Cardiac septum (tissue), 1 donor: ENCODE results near the gene EPG5. TPM values are rescaled to one million over a fixed set of nuclear protein-coding genes. Genes with fewer than 3 reads are reported as not detected.
"Not testable (repeated sequence)": the region's sequence is repeated elsewhere in the genome, so short reads cannot be mapped to it uniquely, and the experiment has no call there.

Experiments used
- DNase-seq: peaks from one replicate; pipeline ENCODE4 v3.0.0-alpha.2; 2020; ENCODE audit warnings: low spot score
- intact Hi-C: fragments of 100-400 bp; cut with DNase I; formaldehyde crosslinking; loops from one replicate; pipeline ENCODE4 v1.14.0; 2022
- total RNA-seq: library from RNA; stranded (reverse); fragmentation: NEBNext Ultra II Directional; extraction: Animal tissue kit (Norgen Biotek cat#: 25700); gene quantifications from one replicate; pipeline ENCODE4 v1.2.1, GENCODE V29; 2021
- donor health status: DM: no; HTN: no; CAD: no.

The EPG5 gene
- total RNA-seq, 1 donor from 2014 or later = 16.7 TPM

DNA sequence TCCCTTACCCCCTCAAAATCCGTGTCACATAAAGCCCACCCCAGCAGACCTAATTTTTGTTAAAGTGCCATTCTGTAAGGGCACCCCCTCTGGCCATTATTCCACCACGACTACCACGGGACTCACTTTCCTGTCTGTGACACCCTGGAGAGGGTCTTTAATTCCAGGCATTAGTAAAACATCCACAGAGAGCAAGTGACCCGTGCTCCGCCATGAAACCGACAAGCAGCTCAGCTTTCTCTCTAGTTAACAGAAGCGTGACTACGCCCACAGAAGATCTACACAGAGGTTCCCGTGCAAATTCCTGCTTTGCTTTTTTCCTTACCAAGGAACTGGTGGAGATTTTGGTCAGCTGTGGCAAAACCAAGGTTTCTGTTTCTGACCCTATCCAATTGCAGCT is 137.3 kb downstream of the EPG5 start:
- DNase-seq = no peak
- intact Hi-C loops = no loop called here

DNA sequence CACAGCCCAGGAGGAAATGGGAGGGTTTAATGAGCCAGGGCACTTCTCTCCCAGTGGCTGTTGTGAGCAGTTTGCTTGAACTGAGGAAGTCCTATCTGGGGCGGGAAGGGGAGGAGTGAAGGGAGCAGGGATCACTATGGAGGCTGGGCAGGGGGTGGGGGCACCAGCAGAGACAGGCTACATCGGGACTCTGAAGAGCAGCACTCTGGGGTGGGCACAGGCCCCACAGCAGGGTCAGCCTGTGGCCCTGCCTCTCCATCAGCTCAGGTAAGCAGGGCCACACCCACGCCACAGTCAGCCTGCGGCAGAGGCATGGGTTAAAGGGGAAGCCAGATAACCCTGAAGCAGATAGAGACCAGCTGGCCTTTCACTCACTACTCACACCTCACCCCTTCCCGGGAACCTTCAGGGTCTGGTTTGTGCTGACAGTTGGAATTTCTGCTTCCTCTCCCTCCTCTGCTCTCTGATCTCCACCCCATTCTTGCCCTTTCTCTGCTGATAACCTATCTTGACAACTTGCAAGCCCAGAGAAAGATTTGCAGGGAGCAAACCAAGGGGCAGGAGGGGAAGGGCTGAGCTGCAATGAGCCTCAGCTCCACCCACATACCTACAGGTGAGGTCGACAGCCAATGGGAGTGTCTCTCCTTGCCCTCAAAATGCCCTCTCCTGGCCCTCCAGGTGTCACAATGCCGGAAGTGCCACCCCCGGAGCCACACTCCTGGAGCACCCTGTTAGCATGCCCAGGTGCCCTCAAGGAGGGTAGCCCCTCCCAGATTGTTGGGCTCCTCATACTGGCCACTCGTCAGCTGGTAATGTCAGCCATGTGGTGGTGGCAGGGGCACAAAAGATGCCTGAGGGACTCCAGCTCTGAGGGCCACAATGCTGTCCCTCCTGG is 138.0 kb downstream of the EPG5 start:
- no peak for DNase-seq

DNA sequence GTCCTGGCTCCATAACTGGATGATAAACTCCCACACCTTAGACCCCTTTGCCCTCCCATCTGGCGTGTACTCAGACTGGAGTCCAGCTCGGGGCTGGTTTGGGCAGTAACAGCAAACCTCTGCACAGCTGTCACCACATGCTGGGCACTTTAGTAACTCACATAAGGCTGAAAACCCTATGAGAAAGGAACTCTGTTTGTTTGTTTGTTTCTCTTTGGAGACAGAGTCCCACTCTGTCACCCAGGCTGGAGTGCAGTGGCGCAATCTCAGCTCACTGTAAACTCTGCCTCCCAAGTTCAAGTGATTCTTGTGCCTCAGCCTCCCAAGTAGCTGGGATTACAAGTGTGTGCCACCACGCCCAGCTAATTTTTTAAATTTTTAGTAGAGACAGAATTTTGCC is 140.4 kb downstream of the EPG5 start:
- intact Hi-C loops, DNase-seq: not testable (repeated sequence)

More for the DNA sequence above, 138.0 kb downstream of the EPG5 start:
- intact Hi-C loops = no loop called here

DNA sequence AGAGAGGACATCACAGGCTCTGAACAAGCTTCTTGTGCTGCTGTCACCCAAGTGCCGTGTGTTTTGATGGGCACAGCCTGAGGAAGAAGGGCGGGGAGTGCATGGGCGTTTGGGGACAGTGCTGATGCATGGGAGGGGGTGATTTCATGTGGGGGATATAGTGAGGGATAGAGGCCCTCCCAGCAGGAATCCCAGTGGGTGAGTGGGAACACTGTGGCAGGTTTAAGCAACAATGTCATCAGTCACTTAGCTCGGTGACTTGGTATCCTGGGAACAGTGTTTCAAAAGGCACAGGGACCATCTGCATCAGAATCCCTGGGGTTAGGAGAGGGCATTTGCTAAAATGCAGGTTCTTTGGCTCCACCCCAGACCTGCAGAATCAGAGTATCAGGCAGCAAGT is 141.0 kb downstream of the EPG5 start:
- DNase-seq = no peak
- intact Hi-C loops = no loop called here

DNA sequence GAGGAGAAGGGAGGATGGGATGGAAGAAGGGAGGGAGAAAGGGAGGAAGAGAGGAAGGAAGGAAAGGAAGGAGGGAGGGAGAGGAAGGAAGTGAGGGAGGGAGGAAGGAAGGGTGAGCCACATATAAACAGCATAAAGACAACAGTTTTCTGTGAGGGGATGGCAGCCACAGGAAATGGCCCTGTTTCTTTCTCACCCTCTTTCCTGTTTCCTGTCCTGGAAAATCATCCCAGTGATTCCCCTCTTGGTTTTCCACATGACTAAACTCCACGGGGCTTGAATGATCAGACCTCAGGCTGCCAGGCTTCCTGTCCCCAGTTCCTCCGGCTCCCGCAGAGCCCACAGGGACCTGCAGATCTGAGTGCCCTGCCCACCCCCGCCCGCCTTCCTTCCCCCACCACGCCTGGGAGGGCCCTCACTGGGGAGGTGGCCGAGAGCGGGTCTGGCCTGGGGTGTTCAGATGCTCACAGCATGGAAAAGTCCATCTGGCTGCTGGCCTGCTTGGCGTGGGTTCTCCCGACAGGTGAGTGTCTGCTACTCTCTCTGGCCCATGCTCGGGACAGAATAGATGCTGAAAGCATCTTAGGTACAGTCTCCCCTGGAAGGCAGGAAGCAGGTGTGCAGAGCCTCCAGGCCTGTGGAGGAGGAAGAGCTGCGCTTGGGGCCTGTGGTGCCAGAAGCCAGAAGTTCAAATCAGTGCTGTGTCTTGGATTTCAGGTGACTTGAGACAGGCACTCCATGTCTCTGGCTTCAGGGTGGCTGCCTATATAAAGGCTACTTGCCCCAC is 141.7 kb downstream of the EPG5 start, which contains the start of gene SIGLEC15:
SIGLEC15 (plus strand) TSS at position 418 of the 787 bp plus-strand sequence; CDS start at position 472, 54 bp downstream.
- intact Hi-C loops = no loop called here
- no peak for DNase-seq

DNA sequence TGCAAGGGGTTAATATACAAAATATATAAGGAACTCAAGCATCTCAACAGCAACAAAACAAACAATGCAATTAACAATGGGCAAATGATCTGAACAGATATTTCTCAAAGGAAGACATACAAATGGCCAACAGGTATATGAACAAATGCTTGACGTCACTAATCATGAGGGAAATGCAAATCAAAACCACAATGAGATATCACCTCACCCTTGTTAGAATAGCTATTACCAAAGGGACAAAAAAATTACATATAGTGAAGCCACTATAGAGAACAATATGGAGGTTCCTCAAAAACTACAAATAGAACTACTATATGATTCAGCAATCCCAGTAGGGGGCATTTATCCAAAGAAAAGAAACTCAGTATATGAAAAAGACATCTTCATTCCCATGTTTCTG is 145.4 kb downstream of the EPG5 start:
- no peak for DNase-seq
- intact Hi-C loops = no loop called here

DNA sequence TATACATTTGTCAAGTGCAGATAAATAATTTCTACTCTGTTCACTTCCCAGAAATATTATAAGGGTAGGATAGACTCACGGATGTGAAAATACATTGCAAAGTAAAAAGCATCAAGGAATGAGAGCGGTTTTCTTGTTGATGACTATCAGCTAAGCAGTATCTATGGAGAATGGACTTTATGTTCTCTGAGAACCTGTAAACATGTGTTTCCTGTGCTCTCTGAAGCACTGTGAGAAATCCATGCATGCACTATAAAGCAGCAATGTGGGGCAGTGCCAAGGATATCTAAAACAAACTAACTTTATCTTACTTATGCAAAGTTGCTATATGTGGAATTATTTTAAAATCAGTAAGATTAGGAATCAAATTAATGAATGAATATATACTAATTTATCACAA is 146.1 kb downstream of the EPG5 start:
- no peak for DNase-seq
- intact Hi-C loops = no loop called here

DNA sequence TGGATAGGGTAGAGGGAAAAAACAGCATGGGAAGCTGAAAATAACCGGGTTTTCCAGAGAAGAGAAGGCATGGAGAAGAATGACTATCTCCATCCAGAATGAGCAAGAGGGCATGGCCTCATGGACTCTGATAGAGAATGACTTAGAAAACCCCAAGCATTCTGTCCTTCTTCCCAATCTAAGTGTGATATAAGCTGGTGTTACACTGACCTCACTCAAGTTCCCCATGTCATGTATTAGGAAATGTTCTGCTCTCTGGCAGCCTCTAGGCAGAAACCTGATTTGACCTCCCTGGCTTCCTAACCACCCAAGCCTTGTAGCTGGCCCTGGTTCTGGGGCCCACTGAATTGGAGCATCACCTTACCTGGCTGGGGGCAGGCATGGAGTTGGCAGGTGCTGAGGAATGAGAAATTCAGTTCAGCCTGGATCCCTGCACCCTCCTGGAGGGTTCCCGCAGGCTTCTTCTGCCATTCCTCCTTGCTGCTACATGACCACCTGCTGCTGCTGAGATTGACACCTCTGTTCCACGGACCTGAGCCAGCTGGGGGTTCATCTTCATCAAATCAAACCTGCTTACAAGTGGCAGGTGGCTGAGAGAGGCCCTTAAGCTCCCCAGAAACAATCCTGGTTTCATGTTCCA is 146.9 kb downstream of the EPG5 start:
- no peak for DNase-seq
- intact Hi-C loops = no loop called here

DNA sequence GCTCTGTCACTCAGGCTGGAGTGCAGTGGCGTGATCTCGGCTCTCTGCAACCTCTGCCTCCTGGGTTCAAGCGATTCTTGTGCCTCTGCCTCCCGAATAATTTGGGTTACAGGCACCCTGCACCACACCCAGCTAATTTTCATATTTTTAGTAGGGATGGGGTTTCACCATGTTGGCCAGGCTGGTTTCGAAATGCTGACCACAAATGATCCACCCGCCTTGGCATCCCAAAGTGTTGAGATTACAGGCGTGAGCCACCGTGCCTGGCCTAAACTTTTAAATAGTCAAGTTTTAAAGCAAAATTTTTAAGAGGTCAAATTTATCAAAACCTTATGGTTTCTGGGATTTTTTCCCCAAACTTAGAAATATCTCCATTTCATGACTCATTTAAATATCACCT is 148.4 kb downstream of the EPG5 start:
- DNase-seq, intact Hi-C loops: not testable (repeated sequence)

DNA sequence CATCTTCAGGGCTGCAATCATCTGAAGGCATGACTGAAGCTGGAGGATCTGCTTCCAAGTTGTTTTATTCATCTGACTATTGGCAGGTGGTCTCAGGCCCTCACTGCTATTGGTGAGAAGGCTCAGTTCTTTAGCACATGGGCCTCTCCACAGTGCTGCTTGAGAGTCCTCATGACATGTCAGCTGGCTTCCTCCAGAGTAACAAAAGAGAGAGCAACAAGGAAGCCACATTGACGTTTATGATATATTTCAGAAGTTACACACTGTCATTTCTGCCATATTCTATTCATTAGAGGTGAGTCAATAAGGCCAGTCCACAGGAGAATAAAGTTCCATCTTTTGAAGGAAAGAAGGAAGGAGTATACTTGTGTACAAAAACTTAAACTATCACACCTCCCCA is 149.6 kb downstream of the EPG5 start:
- intact Hi-C loops = no loop called here
- DNase-seq = no peak

DNA sequence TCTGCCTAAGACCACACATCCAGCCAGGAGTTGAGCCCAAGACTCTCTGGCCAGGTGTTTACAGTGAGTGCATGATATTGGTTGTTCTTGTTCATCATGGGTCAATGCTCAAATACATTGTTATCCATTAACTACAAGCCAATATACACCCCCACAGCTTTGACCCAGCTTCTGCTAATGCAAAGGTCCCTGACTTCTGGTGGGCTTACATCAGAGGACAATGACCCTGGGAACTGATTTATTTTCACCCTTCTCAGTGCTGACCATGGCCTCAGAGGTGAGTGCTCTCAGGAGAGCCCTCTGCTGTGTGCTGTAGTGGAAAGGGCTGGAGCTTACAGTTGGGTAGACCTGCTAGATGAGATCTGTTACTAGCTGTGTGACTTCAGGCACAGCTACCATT is 152.4 kb downstream of the EPG5 start:
- intact Hi-C loops, DNase-seq: not testable (repeated sequence)

DNA sequence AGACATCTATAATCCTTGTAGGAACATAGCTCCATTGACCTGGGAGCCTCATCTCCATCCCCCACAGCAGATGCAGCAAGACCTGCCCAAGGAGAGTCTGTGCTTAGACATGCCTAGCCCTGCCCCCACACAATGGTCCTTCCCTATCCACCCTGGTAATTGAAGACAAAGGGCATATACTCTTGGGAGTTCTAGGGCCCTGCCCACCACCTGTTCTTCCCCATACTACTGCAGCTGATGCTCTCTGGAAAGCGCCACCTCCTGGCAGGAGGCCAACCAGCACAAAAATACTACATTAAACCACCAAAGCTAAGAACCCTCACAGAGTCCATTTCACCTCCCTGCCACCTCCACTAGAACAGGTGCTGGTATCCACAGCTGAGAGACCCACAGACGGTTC is 160.0 kb downstream of the EPG5 start:
- DNase-seq, intact Hi-C loops: not testable (repeated sequence)

DNA sequence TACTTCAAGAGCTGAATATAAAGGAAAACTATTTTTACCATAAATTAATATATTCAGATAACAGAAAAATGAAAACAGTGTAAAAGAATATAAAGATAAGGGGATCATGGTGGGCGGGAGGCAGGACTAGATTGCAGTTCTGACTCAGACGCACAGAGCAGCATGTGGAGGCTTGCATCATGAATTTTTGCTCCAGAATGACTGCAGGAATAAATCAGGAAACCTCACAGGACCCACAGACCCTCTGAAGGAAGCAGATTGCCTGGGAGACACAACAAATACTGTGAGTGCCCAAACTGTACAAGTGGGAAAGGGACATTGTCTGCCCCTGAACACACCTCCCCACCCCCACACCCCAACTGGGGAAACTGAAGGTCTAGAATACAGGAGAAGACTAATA is 160.9 kb downstream of the EPG5 start:
- intact Hi-C loops = no loop called here
- DNase-seq = no peak

DNA sequence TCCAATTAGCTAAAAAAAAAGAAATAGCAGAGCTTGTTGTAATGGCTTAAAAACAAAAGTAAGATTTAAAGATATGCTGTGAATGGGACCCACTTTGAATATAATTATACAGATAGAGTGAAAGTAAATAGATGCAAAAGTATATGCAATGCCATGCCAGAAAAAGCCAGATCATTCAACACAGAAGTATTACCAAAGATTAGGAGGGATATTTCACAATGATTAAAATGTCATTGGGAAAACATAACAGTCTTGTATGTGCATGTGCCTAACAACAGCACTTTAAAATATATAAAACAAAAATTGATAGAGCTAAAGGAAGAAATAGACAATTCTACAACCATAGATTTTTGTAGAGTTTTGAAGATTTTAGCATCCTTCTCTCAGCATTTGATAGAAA is 161.6 kb downstream of the EPG5 start:
- no peak for DNase-seq
- intact Hi-C loops = no loop called here

DNA sequence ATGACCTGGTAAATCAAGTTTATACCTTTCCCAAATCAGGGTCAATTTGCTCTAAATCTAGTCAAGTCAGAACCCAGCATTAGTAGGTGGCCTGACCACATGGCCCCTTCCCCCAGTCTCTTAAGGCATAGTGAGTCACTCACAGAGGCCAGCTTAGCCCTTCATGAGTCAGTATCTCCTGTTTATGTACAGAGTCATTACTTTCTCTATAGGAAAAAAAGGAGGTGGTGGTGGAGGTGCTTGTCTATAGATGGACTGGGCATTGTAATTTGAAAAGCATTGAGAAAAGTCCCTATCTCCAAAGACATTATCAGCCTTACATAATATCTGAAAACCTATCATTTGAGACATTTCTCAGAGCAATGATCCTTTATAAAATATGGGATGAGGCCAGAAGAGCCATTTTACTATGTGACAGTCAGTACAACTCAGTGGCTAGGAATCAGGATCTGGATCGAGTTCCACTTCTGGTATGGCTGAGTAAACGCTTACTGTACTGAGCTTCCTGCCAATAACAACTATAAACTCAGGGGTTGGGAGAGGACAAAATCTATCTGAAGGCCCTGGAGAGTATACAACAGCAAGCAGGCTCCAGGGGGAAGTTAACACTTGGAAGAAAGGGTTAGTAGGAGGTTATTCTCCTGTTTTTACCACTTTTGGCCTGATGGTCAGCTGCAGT is 164.2 kb downstream of the EPG5 start:
- intact Hi-C loops = no loop called here
- DNase-seq = no peak

DNA sequence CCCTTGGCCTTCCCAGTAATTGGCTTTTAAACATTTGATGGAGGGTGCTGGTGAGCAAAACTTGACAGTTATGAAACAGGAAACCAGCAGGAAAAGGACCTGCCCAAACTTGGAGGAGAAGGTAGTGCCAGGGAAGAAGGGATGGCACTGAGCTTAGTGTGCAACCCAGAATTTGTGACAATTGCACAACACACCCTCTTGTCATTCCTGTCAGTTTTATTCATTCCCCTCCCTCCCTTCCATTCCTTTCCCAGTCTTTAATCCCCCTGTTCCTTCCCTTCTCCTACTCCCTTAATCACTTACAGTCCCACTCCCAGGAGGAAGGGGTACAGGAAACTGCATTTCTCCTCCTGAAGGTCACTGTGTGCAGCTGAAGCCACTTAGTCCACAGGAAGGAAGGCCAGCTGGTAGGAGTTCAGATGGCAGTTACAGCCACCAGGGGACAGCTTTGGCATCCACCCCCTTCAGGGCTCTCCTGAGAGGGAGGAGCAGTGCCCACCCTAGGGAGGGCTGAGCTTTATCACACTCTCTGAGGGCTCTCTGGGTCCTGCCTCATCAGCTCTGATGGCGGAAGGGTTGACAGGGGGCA is 165.6 kb downstream of the EPG5 start:
- no peak for DNase-seq
- intact Hi-C loops = no loop called here
